ENCODE results near the gene COL2A1.
A peak's percentile ranks its signal among the peaks of the same experiment; 100 is the strongest.
"Not testable (repeated sequence)": the region's sequence is repeated elsewhere in the genome, so short reads cannot be mapped to it uniquely, and the experiment has no call there.

The COL2A1 gene

GRCh38 chr12:47972895-47973294 lies 31.4 kb downstream of the COL2A1 start:
- DNase-seq, result no peak

GRCh38 chr12:47970843-47971242 lies 33.4 kb downstream of the COL2A1 start:
- no peak for DNase-seq

DNA sequence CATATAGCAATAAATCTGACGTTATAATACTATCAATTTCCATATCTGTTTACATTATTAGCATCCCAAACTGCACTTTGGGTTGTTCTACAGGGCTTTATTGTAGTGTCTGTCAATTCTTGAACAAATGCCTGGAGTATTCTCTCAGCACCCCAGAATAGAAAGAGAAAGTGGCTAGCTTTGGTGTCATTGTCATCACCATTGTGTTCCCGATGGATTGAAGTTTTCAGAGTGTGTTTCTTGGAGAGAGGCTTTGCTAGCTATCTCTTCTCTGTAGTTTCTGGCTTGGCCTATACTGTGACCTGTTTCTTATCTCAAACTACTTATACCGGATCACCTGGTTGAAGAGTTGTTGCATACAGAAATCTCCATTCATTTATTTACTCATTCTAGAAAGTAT lies 34.4 kb downstream of the COL2A1 start:
- DNase-seq, result no peak

DNA sequence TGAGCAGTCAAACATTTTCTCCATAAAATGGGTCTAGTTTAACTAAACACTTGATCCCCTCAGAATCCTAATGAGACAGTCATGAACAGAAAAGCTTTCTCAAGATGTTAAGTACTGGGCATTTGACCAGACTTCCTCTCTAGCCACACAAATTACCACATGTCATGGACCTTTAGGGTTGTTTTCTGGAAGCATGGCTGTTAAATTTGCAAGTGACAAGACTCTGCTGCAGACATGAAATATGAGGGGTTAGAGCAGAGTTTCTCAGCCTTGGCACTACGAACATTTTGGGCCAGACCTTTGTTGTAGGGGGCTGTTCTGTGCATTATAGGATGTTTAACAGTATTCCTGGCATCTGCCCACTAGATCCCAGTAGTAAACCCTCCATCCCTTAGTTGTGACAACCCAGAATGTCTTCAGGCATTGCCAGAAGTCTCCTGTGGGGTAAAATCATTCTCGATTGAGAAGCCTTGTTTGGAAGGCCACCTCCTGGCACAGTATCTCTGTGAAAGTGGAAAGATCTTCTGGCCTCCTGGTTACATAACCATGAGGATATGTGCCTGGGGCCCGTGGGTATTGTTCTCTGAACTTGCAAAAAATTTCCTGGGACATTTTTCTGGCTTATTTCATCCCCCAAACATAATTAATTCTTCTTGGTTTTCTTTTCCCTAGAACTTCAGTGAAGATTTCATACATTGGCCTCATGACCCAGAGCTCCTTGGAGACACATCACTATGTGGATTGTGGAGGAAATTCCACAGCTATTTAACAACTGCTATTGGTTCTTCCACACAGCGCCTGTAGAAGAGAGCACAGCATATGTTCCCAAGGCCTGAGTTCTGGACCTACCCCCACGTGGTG lies 36.6 kb downstream of the COL2A1 start:
- no peak for DNase-seq

DNA sequence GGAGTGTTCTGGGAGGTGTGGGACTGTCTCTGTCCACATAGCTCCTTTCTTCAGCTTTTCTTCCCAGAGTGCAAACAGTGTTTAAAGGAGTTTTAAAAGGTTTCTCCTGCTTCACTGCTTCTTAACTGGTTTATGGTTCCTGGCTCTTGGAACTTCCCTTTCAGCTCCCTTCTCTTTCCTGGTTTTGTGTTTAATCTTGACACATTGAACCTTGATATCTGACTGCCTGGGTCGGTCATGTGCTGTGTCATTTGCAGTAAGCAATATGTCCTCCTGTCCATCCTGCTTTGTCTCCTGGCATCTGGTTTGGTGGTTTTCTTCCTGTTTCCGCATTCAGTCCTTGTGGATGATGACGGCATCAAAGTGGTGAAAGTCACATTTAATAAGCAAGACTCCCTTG lies 38.7 kb downstream of the COL2A1 start:
- no peak for DNase-seq

DNA sequence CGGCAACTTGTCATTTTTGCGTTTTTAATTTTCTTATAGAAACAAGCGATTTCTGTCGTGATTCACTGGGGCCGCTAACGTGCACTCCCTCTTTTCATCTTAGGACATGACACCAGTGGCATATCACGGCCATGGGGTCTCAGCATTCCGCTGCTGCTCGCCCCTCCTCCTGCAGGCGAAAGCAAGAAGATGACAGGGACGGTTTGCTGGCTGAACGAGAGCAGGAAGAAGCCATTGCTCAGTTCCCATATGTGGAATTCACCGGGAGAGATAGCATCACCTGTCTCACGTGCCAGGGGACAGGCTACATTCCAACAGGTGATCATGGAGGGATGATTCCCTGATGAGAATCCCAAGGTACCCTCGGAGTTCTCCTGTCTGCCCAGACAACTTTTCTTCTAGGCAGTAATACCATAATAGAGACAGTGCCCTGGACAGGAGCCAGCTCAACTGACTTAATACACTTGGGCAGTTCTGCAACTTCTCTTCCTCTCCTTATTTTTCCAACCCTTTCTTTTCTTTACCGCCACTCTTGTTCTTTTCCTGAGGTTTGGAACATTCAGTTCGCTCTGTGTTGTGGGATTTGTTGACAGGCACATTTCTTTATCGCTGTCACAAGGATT lies 40.1 kb downstream of the COL2A1 start:
- peak in 1 of 5 experiments; percentile 19 for DNase-seq

DNA sequence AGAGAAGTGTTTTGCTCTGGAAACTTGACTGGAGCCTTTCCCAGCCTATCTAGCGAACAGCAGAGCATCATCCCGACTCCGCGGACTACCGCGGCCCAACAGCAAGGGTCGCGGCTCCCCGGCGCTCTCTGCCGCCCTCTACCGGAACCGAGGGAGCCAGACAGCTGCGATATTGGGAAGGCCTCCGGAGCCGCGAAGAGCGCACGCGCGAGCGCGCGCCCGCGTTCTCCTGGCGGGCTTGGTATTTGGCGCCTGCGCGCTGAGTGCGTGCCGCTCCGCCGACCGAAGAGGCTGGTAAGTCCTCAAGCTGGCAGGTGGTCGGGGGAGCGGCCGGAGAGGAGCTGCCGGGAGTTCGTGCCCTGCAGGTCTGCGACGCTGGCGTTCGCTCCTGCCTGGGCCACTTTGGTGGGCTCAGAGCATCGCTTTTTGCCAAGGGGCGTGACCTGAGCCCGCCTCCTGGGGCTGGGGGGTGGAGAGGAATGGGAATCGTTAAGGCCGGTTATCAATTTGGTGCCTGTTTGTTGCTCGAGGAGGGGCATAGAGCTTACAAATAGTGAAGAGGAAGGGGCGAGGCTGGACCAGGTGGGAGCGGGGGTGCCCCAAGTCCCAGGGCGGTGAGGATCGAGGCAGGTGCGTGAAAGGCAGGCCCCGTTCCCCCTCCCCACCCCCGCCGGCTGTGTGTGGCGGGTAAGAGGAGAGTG lies 40.8 kb downstream of the COL2A1 start, which contains the start of gene TMEM106C:
TSS of gene TMEM106C (plus strand) at position 257 of the 701 bp plus-strand sequence. CDS start 641 bp downstream, outside the sequence.
- peak; percentile 84 to 92 (median 88) for DNase-seq

DNA sequence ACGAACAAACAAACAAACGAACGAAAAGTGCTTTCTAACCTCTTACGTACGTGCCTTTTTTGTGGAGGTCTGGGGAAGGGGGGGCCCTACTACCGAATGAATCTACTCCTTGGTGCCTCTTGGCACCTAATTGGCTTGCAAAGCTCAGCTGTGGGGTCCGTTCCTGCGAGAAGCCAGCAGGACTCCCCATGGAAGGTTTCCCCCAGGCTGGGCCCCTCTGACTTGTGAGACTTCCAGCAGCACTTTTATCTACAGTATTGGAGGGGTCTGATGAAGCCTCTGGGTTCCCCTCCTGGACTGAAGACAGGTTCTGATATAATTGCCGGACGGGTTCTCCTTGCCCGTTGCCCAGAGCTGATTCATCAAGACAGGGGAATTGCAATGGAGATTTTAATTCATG lies 42.1 kb downstream of the COL2A1 start:
- DNase-seq, result no peak

GRCh38 chr12:47957671-47958070 lies 46.6 kb downstream of the COL2A1 start:
- not testable (repeated sequence) for DNase-seq

- DNase-seq, result no peak
Observed at GRCh38 chr12:47955059-47955458, 49.2 kb downstream of the COL2A1 start.

DNA sequence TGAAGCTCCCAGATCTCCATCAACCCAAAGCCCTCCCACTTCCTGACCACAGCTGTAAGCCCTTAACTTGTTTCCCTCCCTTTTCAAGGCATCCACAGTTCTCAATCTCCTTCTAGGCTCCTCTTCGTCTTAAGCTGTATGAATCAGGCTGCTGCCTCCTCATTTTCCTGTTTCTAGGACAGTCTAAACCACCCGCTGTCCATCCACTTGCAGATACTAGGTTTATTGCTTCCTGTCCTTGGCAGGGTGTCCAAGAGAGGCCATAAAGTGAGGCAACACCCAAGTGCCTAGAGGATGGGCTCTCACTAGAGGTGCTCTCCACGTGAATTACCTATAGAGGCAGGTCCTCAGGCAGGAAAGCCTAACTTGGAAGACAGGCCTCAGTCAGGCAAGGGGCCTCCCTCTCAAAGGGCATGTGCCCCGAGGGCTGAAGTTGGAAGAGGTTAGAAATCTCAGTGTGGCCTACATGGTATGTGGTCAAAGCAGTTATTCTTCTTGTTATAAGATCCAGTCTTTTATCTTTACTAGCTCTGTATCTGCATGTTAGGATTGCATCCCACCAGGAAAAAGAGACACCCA lies 49.7 kb downstream of the COL2A1 start:
- DNase-seq, result no peak

DNA sequence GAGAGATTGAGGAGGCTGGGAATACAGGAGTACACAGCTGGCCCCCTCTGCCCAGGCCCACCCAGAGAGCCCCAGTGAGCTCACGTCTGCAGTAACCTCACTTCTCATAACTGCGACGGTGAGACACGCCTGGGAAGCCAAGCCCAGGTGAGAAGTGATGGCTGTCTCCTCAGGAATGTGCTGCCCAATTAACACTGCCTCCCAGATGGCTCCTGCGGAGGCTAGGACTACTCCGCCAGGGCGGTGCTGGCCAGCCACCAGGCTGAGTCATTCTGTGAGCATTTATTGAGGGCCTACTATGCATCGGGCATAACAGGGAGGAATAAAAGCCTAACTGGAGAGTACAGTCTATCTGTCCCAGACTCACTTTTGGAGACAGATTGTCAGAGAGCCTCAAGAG lies 50.2 kb downstream of the COL2A1 start:
- DNase-seq, result no peak

GRCh38 chr12:47950856-47951468 lies 53.3 kb downstream of the COL2A1 start:
- no peak for DNase-seq

DNA sequence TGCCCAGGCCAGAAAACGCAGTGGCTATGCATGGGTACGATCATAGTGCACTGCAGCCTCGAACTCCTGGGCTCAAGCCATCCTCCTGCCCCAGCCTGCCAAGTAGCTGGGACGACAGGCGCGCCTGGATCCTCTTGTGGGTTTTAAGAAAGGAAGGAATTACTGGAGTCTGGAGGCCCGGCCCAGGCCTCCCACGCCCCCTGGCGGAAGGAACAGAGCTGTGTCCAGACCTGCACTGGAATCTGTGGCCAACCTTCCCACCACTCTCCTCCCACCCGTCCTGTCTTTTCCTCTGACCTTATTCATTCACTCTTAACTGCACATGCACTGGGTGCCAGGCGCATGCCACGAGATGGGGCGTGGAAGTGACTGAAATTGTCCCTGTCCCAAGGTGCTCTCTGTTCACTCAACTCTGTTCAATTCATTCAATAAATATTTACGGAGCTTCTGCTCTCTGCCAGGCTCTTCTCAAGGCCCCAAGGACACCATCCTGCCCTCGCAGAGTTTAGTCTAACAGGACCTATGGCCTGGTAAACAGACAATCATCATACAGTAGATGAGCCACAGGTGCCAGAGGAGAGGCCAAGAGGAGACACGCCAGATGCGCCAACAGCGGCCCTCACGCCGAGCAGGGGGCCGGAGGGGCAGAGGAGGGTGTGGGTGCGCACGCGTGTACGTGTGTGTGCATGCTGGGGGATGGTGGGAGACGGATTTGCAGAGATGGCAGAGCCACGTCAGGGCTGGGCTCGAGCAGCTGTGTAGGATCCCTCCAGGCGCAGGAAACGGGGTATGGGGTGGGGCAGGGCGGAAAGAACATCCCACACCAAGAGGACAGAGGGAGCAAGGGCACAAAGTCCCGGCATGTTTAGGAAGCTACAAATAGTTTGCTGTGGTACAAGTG lies 54.6 kb downstream of the COL2A1 start:
- DNase-seq, result peak in 4 of 5 experiments; percentile 15 to 46 (median 29)

DNA sequence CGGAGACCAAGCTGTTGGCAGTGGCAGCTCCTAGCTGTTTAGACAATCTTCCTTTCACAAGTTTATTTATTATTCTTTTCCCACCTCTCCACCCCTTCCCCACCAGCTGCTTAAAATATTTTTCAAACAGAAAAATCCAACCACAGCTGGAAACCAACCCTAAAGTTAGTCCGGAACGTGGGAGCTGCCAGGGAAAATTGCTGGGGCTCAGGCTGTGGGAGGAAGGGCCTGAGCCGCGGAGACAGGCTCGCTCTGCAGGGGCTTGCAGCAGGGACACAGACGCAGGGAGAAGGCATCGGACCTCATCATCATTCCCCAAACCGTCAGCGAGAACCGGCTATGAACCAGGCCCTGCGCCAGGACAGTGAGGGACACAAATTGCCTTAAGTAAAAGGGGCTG lies 56.9 kb downstream of the COL2A1 start:
- no peak for DNase-seq

DNA sequence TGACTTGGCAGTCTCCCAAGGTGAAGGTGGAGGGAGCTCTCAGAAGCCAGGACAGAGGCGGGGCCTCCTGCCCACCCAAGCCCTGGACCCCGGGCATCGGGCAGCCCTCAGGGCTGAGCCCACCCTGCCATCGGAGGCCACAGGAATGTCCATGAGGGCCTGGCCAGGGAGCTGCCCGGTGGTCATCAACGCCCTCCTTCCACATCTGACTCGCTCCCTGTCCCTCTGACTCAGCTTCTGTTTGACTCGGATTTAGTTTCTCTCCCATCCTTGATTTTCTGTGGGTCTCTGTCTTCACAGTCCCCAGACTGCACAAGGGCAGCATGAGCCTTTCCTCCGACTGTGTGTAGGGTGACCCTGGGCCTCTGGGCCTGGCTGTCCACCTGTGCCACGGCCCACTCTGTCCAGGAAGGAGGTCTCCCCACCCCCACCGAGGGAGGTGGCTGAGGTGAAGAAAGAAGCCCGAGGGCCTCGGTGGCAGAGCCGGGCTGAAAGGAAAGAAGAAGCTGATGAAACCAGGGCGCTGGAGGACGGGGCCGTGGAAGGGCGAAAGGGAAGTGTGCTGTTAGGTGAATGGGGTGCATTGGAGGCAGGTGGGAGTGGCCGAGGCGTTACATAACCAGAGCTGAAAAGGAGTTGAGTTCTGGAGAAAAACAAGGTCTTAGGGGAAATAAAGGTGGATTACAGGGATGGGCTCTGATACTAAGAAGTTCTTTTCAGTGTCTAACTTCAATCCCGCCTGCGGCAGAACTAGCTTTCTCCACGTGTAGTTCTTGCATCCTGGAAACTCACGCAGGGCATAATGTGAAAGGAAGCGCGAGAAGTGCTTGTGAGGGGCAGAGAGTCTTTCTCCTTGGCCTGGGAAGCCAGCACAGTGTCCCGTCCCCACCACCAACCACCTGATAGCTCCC lies 57.6 kb downstream of the COL2A1 start:
- DNase-seq, result no peak

- DNase-seq, result no peak
Observed at GRCh38 chr12:47945341-47945728, 58.9 kb downstream of the COL2A1 start.

GRCh38 chr12:47944685-47945340 lies 59.5 kb downstream of the COL2A1 start:
- no peak for DNase-seq

- DNase-seq, result no peak
Observed at GRCh38 chr12:47943623-47944340, 60.5 kb downstream of the COL2A1 start.
